ENCODE measurements around the gene TIMM44. TPM values are rescaled to one million over a fixed set of nuclear protein-coding genes. Genes with fewer than 3 reads are reported as not detected.

Gene TIMM44
- polyA plus RNA-seq, 1 experiment, result 56.6 TPM

- peaks cover 22% of the 10 kb centered on the region for H3K36me3 ChIP-seq (ENCODE audit: control insufficient read depth, insufficient read depth, low read length)
- POLR2A ChIA-PET, result no interaction called here
These were observed 22.6 kb upstream of the TIMM44 start for GRCh38 chr19:7965921-7966665.

GRCh38 chr19:7965259-7965841, 21.9 kb upstream of the TIMM44 start:
- no peak for TF ChIP-seq CTCF (IDR thresholded peaks at IDR 0.05; ENCODE audit: insufficient read depth, low read depth, low read length)
- Histone ChIP-seq H3K36me3 (ENCODE audit: control insufficient read depth, insufficient read depth, low read length) (peaks cover 22% of the 10 kb centered on the region), H3K4me3 (ENCODE audit: low read depth, low read length) (no peak overlapping the region), H3K27me3 (ENCODE audit: control insufficient read depth, insufficient read depth, low read length) (no peaks in the 10 kb centered on the region)
- DNase-seq (ENCODE audit: low read depth), result no peak
- ChIA-PET POLR2A (no interaction called here), CTCF (interaction anchor here (1.7 kb wide), 1 partner anchor 21 kb away, joined by 4 read pairs; no protein-coding TSS in a partner anchor)

More at GRCh38 chr19:7965921-7966665, 22.6 kb upstream of the TIMM44 start:
- H3K27me3 ChIP-seq (ENCODE audit: control insufficient read depth, insufficient read depth, low read length), result no peaks in the 10 kb centered on the region
- CTCF ChIA-PET, result interaction anchor here (13.0 kb wide), 1 partner anchor 37 kb away, joined by 98 read pairs; the partner anchor contains the start of gene ELAVL1
- DNase-seq (ENCODE audit: low read depth), result no peak
- no peak overlapping the region for H3K4me3 ChIP-seq (ENCODE audit: low read depth, low read length)
- TF ChIP-seq CTCF (IDR thresholded peaks at IDR 0.05; ENCODE audit: insufficient read depth, low read depth, low read length), result no peak

- no peak for TF ChIP-seq CTCF (IDR thresholded peaks at IDR 0.05; ENCODE audit: insufficient read depth, low read depth, low read length)
- DNase-seq (ENCODE audit: low read depth), result no peak
- H3K4me3 ChIP-seq (ENCODE audit: low read depth, low read length), result no peak overlapping the region
- ChIA-PET CTCF (no interaction called here), POLR2A (no interaction called here)
- H3K36me3 ChIP-seq (ENCODE audit: control insufficient read depth, insufficient read depth, low read length), result peaks cover 17% of the 10 kb centered on the region
- no peaks in the 10 kb centered on the region for H3K27me3 ChIP-seq (ENCODE audit: control insufficient read depth, insufficient read depth, low read length)
These were observed 20.1 kb upstream of the TIMM44 start for GRCh38 chr19:7963566-7963965.

- H3K36me3 ChIP-seq (ENCODE audit: control insufficient read depth, insufficient read depth, low read length), result peaks cover 14% of the 10 kb centered on the region
- no peaks in the 10 kb centered on the region for H3K27me3 ChIP-seq (ENCODE audit: control insufficient read depth, insufficient read depth, low read length)
- no peak for DNase-seq (ENCODE audit: low read depth)
- TF ChIP-seq CTCF (IDR thresholded peaks at IDR 0.05; ENCODE audit: insufficient read depth, low read depth, low read length), result no peak
- no peak overlapping the region for H3K4me3 ChIP-seq (ENCODE audit: low read depth, low read length)
- ChIA-PET POLR2A (no interaction called here), CTCF (interaction anchor here (1.1 kb wide), 1 partner anchor 8 kb away, joined by 4 read pairs; no protein-coding TSS in a partner anchor)
These were observed 19.3 kb upstream of the TIMM44 start for GRCh38 chr19:7962644-7963268.
